WTC11 (cell line): Measurements from ENCODE around the gene ELFN1.

Experiments
- CTCF ChIP-seq: fragments of 200-600 bp; IDR thresholded peaks from 2 replicates; pipeline ENCODE4 v1.8.0; 2022; ENCODE audit warnings: antibody characterized with exemption
- TP53 ChIP-seq: sonication (generic); formaldehyde crosslinking; IDR thresholded peaks from 2 replicates; pipeline ENCODE4 v1.8.1; 2023; ENCODE audit warnings: mild to moderate bottlenecking, missing genetic modification reagents
- TF ChIP-seq, protein P1 (sequence below): fragments of 250-450 bp; sonication (Bioruptor Pico); IDR thresholded peaks from 2 replicates; pipeline ENCODE4 v2.1.2; 2022; ENCODE audit warnings: mild to moderate bottlenecking, moderate library complexity

GRCh38 chr7:1644341-1645070 is 25.6 kb upstream of the ELFN1 start:
- TF ChIP-seq, protein P1, sequence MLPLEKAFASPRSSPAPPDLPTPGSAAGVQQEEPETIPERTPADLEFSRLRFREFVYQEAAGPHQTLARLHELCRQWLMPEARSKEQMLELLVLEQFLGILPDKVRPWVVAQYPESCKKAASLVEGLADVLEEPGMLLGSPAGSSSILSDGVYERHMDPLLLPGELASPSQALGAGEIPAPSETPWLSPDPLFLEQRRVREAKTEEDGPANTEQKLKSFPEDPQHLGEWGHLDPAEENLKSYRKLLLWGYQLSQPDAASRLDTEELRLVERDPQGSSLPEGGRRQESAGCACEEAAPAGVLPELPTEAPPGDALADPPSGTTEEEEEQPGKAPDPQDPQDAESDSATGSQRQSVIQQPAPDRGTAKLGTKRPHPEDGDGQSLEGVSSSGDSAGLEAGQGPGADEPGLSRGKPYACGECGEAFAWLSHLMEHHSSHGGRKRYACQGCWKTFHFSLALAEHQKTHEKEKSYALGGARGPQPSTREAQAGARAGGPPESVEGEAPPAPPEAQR (CRISPR knock-in tag): no peak
- TF ChIP-seq TP53: no peak
- TF ChIP-seq CTCF: no peak
